Measurements from ENCODE around the gene APOA5.
"Not testable (repeated sequence)": the region's sequence is repeated elsewhere in the genome, so short reads cannot be mapped to it uniquely, and the experiment has no call there.

The APOA5 gene

DNA sequence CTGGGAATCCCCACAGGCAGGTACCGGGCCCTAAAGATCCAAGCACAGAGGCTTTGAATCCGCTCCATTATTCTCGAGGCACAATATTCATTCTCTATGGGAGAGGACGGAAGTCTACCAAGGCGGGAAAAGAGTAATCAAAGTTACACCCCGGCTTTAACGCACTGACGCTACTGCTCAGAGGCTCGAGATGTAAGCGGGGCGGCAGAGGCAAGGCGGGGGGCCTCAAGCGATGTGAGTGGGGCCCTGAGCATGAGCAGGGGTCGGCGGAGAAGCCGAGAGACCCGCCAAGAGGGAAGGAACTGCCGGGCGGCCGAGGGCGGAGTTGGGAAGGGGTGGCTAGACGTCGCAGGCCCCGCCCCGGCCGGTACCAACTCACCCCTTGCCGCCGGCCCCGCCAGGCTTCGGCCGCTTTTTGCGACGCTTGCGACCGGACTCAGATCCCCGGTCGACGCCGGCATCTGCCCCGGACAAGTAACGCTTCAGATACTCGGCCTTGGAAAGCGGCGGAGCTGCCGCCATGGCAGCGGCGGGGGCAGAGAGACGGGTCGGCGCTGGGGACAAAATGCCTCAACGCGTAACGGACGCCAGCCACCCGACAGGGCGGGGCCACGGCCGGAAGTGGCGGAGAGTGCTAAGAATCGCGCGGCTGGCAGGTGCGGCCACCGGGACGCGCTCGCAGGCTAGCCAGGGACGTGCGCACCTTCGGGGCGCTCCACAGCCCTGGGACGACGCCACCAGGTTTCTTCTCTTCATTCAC, 19.1 kb downstream of the APOA5 start, which contains the start of gene BUD13:
TSS of gene BUD13 (minus strand) at position 545 of the 760 bp plus-strand sequence. CDS start at position 522, 23 bp downstream.
- peak; percentile 77 to 86 for DNase-seq

DNA sequence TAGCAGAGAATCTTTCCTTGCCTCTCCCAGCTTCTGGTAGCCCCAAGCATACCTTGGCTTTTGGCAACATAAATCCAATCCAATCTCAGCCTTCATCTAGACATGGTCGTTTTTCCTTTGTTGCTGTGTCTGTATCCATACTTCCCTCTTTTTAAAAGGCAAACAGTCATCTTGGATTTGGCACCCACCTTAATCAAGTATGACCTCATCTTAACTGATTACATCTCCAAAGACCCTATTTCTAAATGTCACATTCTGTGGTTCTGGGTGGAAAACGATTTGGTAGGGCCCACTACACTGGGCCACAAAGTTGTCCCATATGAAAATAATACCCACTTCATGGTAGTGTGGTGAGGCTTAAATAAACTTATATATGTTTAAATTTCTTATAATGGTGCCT, 19.7 kb downstream of the APOA5 start:
- DNase-seq = no peak

DNA sequence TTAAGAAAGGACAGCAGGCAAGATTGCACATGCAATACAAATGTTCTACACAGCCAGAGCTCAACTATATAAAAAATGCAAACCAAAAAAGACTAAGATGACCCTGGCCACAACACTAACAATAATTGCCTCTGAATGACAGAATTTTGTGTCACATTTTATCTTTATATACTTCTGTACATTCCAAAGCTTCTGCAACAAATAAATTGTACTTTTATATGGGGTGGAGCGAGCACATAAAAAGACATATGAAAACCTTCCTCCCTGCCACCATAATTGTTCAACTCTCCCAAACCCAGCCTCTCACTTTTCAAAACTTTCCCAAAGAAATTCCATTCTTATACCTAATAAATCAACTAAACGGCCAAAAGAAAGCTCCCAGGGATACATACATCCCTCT, 29.5 kb downstream of the APOA5 start:
- DNase-seq = no peak

DNA sequence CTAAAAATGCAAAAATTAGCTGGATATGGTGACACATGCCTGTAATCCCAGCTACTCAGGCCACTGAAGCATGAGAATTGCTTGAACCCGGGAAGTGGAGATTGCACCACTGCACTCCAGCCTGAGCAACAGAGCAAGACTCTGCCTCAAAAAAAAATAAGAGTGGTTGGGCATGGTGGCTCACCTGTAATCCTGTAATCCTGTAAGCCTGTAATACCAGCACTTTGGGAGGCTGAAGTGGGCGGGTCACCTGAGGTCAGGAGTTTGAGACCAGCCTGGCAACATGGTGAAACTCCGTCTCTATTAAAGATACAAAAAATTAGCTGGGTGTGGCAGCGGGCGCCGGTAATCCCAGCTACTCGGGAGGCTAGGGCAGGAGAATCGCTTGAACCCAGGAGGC, 35.6 kb downstream of the APOA5 start:
- DNase-seq = not testable (repeated sequence)

DNA sequence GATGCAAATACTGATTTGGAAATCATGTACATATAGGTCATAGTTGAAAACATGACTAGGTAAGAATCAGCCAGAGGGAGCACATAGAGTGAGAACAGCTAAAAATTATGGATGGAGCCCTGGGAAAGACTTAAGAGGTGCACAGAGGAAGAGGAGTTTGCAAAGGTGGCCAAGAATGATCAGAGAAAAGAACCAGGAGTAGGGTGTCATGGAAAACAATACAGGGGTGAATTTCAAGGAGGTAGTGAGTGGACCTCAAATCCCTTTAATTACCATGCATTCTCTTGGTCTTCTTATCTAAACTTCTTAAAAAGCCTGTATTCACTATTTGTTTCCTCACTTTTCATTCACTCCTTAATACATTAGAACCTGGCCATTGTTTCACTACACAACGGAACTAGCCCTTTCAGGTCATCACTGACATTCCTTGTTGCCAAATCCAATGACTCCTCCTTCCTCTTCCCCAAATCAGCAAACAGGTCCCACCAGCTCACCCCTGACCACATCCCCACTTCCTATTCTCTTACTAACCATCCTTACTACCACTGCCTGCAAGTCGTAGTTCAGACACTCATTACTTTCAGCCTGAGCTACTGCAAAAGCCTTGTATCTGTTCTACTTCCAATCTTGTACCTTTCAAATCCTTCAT, 41.5 kb downstream of the APOA5 start:
- peak; percentile 5 to 12 for DNase-seq

DNA sequence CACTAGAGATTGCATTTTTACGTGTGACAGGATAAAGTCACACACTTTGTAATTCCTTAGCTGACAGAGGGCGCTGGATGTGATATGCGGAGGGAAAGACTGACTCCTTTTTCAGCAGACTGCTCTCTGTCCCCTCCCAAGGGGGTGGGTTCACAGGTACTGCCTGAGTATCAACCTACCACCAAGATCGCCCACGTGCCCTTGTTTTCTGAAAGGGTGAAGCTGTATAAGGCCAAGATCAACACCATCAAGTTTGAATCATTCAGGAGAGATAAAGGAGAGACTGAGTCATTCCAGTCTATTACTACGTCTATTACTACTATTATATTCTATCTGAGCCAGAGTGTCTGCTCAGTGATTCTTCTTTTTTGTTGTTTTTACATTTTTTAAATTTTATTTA, 49.6 kb downstream of the APOA5 start:
- DNase-seq = no peak

DNA sequence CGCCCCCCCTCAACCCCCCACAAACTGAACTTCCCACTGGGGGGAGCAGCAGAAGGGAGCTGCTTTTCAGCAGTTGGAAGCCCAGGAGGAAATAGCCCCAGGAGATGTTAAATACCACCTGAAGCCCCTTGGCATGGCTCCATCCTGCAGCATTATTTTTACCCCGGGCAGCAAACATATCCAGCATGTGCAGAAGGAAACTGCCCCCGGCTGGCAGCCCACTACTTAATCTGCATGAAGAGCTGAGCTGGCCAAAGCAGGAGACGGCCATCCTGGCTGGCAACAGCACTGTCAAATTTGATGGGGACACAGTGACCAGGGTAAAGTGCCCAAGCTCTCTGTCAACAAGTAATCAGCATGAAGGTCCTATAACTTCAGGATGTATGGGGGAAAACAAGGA, 50.9 kb downstream of the APOA5 start:
- no peak for DNase-seq

All from Kasumi-1 (cell line).